Retina (tissue), 1 donor: ENCODE data around the gene NCF2.

Experiments
- DNase-seq: peaks from one replicate; pipeline ENCODE4 v3.0.0-alpha.2; 2016

NCF2 gene

GRCh38 chr1:183548116-183548515 lies 42.1 kb downstream of the NCF2 start:
- DNase-seq = no peak

GRCh38 chr1:183546427-183546826 lies 43.8 kb downstream of the NCF2 start:
- no peak for DNase-seq

GRCh38 chr1:183544598-183545297 lies 45.5 kb downstream of the NCF2 start:
- no peak for DNase-seq

GRCh38 chr1:183543619-183544204 lies 46.5 kb downstream of the NCF2 start:
- peak; percentile 22 for DNase-seq

- no peak for DNase-seq
Observed at GRCh38 chr1:183537405-183537804, 52.9 kb downstream of the NCF2 start.

GRCh38 chr1:183533617-183534174 lies 56.6 kb downstream of the NCF2 start:
- DNase-seq = no peak

- DNase-seq = no peak
Observed at GRCh38 chr1:183528577-183528976, 61.7 kb downstream of the NCF2 start.

GRCh38 chr1:183522104-183522503 lies 68.2 kb downstream of the NCF2 start:
- DNase-seq = no peak

- DNase-seq = no peak
Observed at GRCh38 chr1:183520379-183520778, 69.9 kb downstream of the NCF2 start.

GRCh38 chr1:183517401-183517800 lies 72.9 kb downstream of the NCF2 start:
- DNase-seq = no peak

GRCh38 chr1:183516725-183517124 lies 73.5 kb downstream of the NCF2 start:
- DNase-seq = no peak

- DNase-seq = no peak
Observed at GRCh38 chr1:183515002-183515689, 75.1 kb downstream of the NCF2 start.

- no peak for DNase-seq
Observed at GRCh38 chr1:183514235-183514634, 76.0 kb downstream of the NCF2 start.

GRCh38 chr1:183512450-183512849 lies 77.8 kb downstream of the NCF2 start:
- DNase-seq = no peak

- DNase-seq = no peak
Observed at GRCh38 chr1:183508694-183509093, 81.6 kb downstream of the NCF2 start.

- no peak for DNase-seq
Observed at GRCh38 chr1:183506561-183506960, 83.7 kb downstream of the NCF2 start.
